ENCODE data around the gene GSTA5.
"Not testable (repeated sequence)": the region's sequence is repeated elsewhere in the genome, so short reads cannot be mapped to it uniquely, and the experiment has no call there.

GSTA5 gene

GRCh38 chr6:52834481-52834880, 6.1 kb downstream of the GSTA5 start:
- no peak for DNase-seq (ENCODE audit: low read depth)

- DNase-seq (ENCODE audit: low read depth): not testable (repeated sequence)
Observed at GRCh38 chr6:52830869-52831268, 9.7 kb downstream of the GSTA5 start.

DNA sequence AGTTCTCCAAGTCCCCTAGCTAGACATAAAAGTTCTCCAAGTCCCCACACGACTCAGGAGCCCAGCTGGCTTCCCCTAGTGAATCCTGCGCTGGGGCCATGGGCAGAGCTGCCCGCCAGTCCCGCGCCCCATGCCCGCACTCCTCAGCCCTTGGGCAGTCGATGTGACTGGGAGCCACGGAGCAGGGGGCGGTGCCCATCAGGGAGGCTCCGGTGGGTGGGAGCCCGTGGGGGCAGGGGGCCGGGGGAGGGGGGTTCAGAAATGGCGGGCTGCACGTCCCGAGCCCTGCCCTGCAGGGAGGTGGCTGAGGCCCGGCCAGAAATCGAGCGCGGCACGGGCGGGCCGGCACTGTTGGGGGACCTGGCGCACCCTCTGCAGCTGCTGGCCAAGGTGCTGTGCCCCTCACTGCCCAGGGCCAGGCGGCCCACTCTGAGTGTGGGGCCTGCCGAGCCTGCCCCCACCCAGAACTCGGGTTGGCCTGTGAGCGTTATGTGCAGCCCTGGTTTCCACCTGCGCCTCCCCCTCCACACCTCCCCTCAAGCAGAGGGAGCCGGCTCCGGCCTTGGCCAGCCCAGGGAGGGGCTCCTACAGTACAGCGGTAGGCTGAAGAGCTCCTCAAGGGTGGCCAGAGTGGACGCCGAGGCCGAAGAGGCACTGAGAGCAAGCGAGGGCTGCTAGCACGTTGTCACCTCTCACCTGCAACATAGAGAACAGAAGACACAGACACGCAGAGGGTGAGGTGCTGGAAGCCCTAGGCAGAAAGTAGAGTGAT, 11.4 kb downstream of the GSTA5 start:
- no peak for DNase-seq (ENCODE audit: low read depth)

DNA sequence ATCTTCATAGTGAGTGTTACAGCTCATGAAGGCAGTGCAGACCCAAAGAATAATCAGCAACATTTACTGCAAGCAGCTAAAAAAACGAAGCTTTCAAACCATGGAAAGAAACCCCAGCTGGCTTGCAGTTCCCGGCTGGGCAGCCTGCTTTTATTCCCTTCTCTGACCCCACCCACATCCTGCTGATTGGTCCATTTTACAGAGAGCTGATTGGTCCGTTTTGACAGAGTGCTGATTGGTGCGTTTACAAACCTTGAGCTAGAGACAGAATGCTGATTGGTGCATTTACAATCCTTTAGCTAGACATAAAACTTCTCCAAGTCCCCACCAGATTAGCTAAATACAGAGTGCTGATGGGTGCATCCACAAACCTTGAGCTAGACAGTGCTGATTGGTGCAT, 12.0 kb downstream of the GSTA5 start:
- not testable (repeated sequence) for DNase-seq (ENCODE audit: low read depth)

- not testable (repeated sequence) for DNase-seq (ENCODE audit: low read depth)
Observed at GRCh38 chr6:52827073-52827783, 13.4 kb downstream of the GSTA5 start.

DNA sequence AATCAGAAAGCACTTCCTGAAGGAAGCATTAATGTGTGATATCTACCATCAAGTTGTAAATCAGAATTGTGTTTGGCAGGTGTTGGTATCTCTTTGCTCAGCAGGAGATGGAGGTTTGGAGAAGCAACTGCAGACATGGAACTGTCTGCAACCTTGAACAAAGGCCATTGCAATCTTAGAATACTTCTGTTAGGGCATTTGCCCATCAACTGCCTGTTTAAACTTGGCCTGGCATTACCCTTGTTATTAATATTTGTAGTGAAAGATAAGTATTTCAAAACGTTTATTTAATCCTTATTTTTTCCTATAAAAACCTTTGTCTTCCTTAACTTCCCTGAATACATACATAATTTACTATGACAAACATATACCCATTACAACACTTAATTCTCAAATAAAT, 14.1 kb downstream of the GSTA5 start:
- no peak for DNase-seq (ENCODE audit: low read depth)

- DNase-seq (ENCODE audit: low read depth): not testable (repeated sequence)
Observed at GRCh38 chr6:52825900-52826459, 14.6 kb downstream of the GSTA5 start.

- DNase-seq (ENCODE audit: low read depth): not testable (repeated sequence)
Observed at GRCh38 chr6:52825270-52825793, 15.3 kb downstream of the GSTA5 start.

- DNase-seq (ENCODE audit: low read depth): no peak
Observed at GRCh38 chr6:52821842-52822241, 18.8 kb downstream of the GSTA5 start.

DNA sequence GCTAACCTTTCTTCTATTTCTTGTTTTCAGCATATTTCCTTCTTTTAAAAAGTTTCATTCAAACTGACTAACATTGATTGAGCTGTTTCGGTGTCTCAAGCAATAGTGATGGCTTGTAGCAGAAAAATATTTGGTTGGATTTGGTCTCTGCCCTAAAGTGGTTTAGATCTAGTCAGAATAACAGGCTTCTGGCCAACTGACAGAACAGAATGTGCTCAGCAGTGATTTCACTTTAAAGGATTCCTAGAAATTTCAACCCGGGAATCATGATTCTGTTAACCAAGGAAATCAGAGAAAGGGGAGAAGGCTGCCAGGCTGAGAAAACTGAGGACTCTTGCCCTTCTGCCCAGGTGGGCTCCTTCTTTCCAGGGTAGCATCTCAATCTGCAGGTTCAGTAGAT, 20.4 kb downstream of the GSTA5 start:
- no peak for DNase-seq (ENCODE audit: low read depth)

DNA sequence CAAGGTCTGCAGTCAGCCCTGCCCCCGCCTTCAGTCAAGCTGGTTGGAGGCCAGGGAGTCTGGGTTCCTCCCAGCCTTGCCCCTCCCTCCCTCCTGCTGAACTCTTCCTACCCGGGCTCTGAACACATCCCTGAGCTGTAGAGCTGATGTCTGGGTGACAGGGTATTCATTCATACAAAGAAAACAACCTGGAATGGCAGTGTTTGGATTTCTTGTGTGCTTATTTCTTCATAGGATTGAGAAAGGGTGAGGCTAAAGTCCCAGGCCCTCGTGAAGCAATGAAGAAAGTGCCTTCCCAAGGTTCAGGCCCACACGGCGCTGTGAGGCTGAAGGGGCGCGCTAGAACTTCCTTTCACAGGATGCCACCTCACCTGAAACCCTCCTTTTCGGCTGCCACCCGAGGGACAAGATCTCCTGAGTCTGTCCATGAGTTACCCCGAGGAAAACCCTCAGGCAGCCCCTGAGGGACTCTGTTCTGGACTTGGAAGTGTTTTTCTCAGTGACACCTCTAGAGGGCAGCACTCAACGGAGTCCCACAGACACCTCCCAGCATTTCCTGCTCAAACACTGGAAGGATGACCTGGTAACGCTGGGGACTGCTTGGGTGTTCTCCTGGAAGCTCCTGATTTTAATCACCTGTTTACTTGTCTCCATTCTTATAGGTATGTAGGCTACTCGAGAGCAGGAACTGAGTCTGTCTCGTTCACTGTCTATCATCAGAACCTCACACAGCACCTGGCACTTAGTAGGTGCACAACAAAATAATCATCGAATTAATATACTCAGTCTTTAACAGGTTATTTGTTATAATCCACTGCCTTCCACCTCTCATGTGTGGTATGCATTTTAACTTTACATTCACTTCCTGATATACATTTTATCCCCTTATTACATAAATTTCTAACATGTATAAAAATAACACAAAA, 25.2 kb downstream of the GSTA5 start:
- peak; percentile 24 for DNase-seq (ENCODE audit: low read depth)

- DNase-seq (ENCODE audit: low read depth): not testable (repeated sequence)
Observed at GRCh38 chr6:52814545-52814944, 26.1 kb downstream of the GSTA5 start.

- not testable (repeated sequence) for DNase-seq (ENCODE audit: low read depth)
Observed at GRCh38 chr6:52809777-52810176, 30.8 kb downstream of the GSTA5 start.

- DNase-seq (ENCODE audit: low read depth): no peak
Observed at GRCh38 chr6:52808660-52809059, 32.0 kb downstream of the GSTA5 start.

DNA sequence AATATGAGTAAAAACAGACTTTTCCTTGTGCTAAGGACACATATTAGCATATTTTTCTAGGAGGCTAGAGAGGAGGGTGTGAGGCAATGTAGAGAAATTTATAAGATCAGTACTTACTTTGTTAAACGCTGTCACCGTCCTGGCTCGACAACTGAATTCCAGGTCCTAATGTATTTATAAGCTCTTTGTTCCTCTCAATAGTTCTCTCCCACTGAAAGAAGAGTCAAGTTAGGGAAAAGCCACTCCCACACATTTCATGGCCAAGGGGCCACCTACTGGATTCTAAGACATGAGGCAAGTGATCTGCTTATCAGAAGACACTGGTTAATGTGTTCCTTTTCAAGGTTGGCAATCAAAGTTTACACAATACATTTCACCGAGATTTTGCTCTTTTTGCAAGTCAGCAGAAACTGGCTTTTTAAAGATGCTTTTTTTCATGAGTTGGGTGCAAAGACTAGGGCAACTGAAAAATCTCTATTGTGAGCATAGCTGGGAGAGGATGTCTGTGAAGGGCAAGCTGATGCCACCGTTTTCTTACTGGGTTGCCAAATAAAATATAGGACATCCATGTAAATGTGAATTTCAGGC, 36.9 kb downstream of the GSTA5 start, which contains the start of gene GSTA1:
Gene GSTA1, minus strand, starts transcription at position 149 of the 588 bp plus-strand sequence. CDS start 4,549 bp downstream, outside the sequence.
- not testable (repeated sequence) for DNase-seq (ENCODE audit: low read depth)

DNA sequence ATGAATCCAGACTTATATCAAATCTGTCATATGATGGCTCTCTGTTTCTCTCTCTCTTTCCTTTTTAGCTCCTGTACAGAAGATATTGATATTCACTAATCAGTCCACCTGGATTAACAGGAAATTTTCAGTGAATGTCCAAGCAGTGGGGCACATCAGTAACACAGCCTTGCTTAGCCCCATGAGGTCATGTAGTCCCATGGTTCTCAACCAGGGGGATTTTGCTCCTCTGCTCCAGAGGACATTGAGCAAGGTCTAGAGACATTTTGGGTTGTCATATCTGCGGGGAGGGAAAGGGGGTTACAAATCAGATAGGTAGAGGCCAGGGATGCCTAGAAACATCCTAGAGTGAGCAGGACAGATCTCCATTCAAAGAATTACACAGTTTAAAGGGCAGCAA, 37.8 kb downstream of the GSTA5 start:
- DNase-seq (ENCODE audit: low read depth): no peak

DNA sequence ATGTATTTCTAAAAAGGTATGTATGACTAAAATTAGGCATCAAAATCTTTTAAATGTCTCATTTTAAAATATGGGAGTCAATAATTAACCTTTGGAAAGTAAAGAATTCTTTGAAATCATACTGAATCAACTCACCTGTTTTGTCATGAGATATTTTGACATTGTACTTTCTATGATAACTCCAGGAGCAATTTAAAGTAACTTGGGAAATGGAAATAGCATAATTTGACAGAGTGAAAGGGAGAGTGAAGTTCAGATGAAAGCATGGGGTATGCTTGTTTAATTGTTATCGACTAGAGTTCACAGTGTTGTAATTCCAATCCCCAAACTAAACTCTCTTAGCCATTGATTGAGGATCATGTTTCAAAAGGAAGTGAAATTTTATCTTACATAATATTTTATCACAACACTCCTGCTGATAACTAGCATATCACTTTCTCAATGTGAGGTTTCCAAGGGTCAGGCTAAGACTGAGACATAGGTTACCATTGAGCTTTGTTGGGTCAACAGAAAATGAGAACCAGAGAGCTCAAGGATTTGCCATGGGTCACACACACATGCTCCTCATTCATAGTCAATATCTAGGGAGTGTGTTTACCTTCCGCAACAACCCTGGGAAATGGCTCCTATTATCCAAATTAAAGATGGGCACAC, 39.3 kb downstream of the GSTA5 start:
- no peak for DNase-seq (ENCODE audit: low read depth)

DNA sequence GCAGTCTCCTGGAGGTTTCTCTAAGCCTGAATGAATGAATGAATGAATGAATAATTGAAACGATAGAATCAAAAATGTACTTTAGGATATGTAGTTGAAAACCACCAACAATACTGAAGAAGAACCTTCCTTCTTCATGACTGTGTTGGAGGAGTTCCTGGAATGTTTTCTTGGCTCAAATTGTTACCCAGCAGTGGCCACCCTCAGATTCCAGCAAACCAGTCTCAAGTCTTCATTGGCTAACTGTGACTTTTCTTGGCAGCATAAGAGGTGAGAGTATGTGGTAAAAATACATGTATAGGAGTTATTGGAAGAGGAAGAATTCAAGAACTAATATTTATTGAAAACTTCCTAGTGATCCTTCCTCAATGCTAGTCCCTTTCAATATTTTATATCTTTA, 41.3 kb downstream of the GSTA5 start:
- DNase-seq (ENCODE audit: low read depth): not testable (repeated sequence)

DNA sequence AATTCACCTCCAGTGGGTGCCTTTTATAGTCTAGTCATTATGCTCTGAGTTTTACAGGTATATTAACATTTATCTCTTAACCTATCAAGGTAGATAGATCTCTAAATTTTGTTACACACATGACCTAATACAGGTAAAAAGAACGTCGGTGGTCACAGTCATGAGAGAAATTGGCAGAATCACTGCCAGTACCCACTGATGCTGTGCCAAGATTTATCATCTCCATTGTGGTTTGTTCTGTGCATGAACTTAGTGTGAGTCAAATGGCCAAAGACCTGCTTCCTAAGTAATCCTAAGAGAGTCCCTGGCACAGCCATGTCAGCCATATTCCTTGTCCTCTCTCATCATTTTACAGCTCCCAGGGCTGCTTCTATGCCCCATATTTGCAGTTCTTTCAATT, 46.2 kb downstream of the GSTA5 start:
- not testable (repeated sequence) for DNase-seq (ENCODE audit: low read depth)

DNA sequence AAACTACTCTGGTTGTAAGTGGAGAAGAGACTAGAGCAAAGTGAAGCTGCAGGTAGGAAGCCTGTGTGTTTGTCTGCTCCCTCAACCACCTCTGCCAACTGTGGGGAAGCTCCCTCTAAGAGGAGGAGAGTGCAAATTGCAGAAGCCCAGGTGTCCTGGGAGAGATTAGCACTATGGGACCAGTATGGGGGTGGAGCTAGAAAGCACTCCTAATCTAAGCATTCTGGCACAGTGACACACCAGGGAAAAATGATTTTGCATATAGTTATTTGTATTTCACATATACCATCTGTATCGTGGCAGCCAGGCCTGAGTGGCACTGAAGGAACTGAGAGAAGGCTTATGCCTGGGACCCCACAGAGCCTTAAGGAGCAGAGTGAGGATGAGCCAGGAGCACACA, 49.8 kb downstream of the GSTA5 start:
- DNase-seq (ENCODE audit: low read depth): no peak

GRCh38 chr6:52789658-52790057, 51.0 kb downstream of the GSTA5 start:
- DNase-seq (ENCODE audit: low read depth): not testable (repeated sequence)
